GM12878 (cell line): ENCODE data around the gene THADA. TPM values are rescaled to one million over a fixed set of nuclear protein-coding genes. Genes with fewer than 3 reads are reported as not detected.
A peak's percentile ranks its signal among the peaks of the same experiment; 100 is the strongest.

Experiments
- BCL3 ChIP-seq: IDR thresholded peaks from 2 replicates; pipeline ENCODE4 v1.6.1; 2011; ENCODE audit warnings: borderline replicate concordance, low read depth, mild to moderate bottlenecking, moderate library complexity, low read length; ENCODE audit not compliant: insufficient read depth, poor library complexity, severe bottlenecking
- CBX5 ChIP-seq: sonication (generic); IDR thresholded peaks from 2 replicates; pipeline ENCODE4 v1.6.1; 2016; ENCODE audit warnings: low read depth, moderate library complexity, mild to moderate bottlenecking, inconsistent platforms
- CEBPZ ChIP-seq: fragments of 150-350 bp; IDR thresholded peaks from 2 replicates; pipeline ENCODE4 v1.6.1; 2016; ENCODE audit warnings: low read depth, low read length
- CHD2 ChIP-seq: IDR thresholded peaks from 2 replicates; pipeline ENCODE4 v1.6.1; 2011; ENCODE audit warnings: low read depth, low read length, improper control_type of control experiment, borderline replicate concordance
- CREB1 ChIP-seq: IDR thresholded peaks from 2 replicates; pipeline ENCODE4 v1.6.1; 2012; ENCODE audit warnings: low read depth, mild to moderate bottlenecking, inconsistent platforms
- E2F4 ChIP-seq: IDR thresholded peaks from 2 replicates; pipeline ENCODE4 v1.6.1; 2012; ENCODE audit warnings: low read depth, low read length, improper control_type of control experiment
- EED ChIP-seq: sonication (generic); IDR thresholded peaks from 2 replicates; pipeline ENCODE4 v1.6.1; 2016; ENCODE audit warnings: antibody characterized with exemption, low read depth
- GABPA ChIP-seq: IDR thresholded peaks from 2 replicates; pipeline ENCODE4 v1.6.1; 2014; ENCODE audit warnings: antibody characterized with exemption, low read depth, mild to moderate bottlenecking, inconsistent platforms
- GATAD2B ChIP-seq: fragments of 450-650 bp; conservative IDR thresholded peaks from 2 replicates; pipeline ENCODE4 v1.6.1; 2017; ENCODE audit warnings: low read depth, mild to moderate bottlenecking, moderate library complexity
- HCFC1 ChIP-seq: fragments of 150-350 bp; IDR thresholded peaks from 2 replicates; pipeline ENCODE4 v1.6.1; 2014; ENCODE audit warnings: low read length
- KAT2A ChIP-seq: conservative IDR thresholded peaks from 2 replicates; pipeline ENCODE4 v1.6.1; 2011; ENCODE audit warnings: low read depth, low read length; ENCODE audit not compliant: control insufficient read depth
- MYB ChIP-seq: fragments of 150-350 bp; IDR thresholded peaks from 2 replicates; pipeline ENCODE4 v1.6.1; 2014; ENCODE audit warnings: mild to moderate bottlenecking, low read depth, low read length, borderline replicate concordance
- MYC ChIP-seq: IDR thresholded peaks from 2 replicates; pipeline ENCODE4 v1.6.1; 2011; ENCODE audit warnings: mild to moderate bottlenecking, low read length, moderate library complexity, inconsistent platforms; ENCODE audit not compliant: insufficient read depth, insufficient replicate concordance, insufficient read length, severe bottlenecking
- NKRF ChIP-seq: fragments of 450-650 bp; conservative IDR thresholded peaks from 2 replicates; pipeline ENCODE4 v1.6.1; 2017; ENCODE audit warnings: mild to moderate bottlenecking, moderate library complexity
- NR2C1 ChIP-seq: fragments of 450-650 bp; IDR thresholded peaks from 2 replicates; pipeline ENCODE4 v1.6.1; 2017; ENCODE audit warnings: antibody characterized with exemption, mild to moderate bottlenecking, moderate library complexity
- NR2F1 ChIP-seq: fragments of 450-650 bp; conservative IDR thresholded peaks from 2 replicates; pipeline ENCODE4 v1.6.1; 2017; ENCODE audit warnings: mild to moderate bottlenecking
- RB1 ChIP-seq: fragments of 450-650 bp; formaldehyde crosslinking; IDR thresholded peaks from 2 replicates; pipeline ENCODE4 v1.6.1; 2017; ENCODE audit warnings: mild to moderate bottlenecking, borderline replicate concordance
- SP1 ChIP-seq: IDR thresholded peaks from one replicate; pipeline ENCODE4 v1.6.1; 2011; ENCODE audit warnings: low read depth, low read length
- USF2 ChIP-seq: IDR thresholded peaks from 2 replicates; pipeline ENCODE4 v1.6.1; 2011; ENCODE audit warnings: low read depth, low read length, improper control_type of control experiment, borderline replicate concordance
- YBX1 ChIP-seq: fragments of 450-650 bp; IDR thresholded peaks from 2 replicates; pipeline ENCODE4 v1.6.1; 2016; ENCODE audit warnings: antibody characterized with exemption
- ZNF24 ChIP-seq: fragments of 450-650 bp; IDR thresholded peaks from 2 replicates; pipeline ENCODE4 v1.6.1; 2017; ENCODE audit warnings: antibody characterized with exemption, mild to moderate bottlenecking
- polyA plus RNA-seq, 11 experiments: library from polyadenylated mRNA; depleted of rRNA in 4 of 11; unstranded in 6 of 11; stranded (reverse) in 5 of 11; fragments of >200 nt; fragmentation: Nextera tagmentation in 4 of 11; fragmentation: Illumina TruSeq in 1 of 11; extraction: Ambion mirVana in 4 of 11; extraction: Trizol in 1 of 11; gene quantifications; 1 replicate in 1 of 11; 2 replicates in 10 of 11; pipeline versions ENCODE4 v1.2.1 to v1.2.3, GENCODE V29; 2011 to 2016; ENCODE audit warnings: inconsistent platforms in 2 of 11, missing spikeins in 2 of 11, low read depth in 1 of 11
- total RNA-seq, 4 experiments: library from RNA; depleted of rRNA in 3 of 4; stranded (reverse); fragments of >200 nt in 3 of 4; fragmentation: Illumina TruSeq in 1 of 4; extraction: Trizol in 1 of 4; gene quantifications; 2 replicates each; pipeline versions ENCODE4 v1.2.1 to v1.2.3, GENCODE V29; 2013 to 2021

THADA gene
- total and polyA plus RNA-seq, 10 of the 15 experiments (the other 5 are each of a cell fraction or from before 2014, with no cell fraction given) = 14.6 to 33.2 (median 23.2) TPM

GRCh38 chr2:43293744-43294695 is 301.8 kb downstream of the THADA start (continued):
- TF ChIP-seq E2F4 (no peak), BCL3 (peak; percentile 63), CREB1 (peak; percentile 85), CEBPZ (no peak), GATAD2B (no peak), YBX1 (no peak), NR2F1 (peak; percentile 63), KAT2A (no peak), EED (peak; percentile 90), NKRF (no peak), NR2C1 (no peak), MYC (no peak), RB1 (no peak), ZNF24 (peak; percentile 34; the same call in 1 of the 2 replicates), USF2 (no peak; the same call in 1 of the 2 replicates), MYB (no peak), CHD2 (0 out of 2 replicates have a peak, but pooled peaks have one; percentile 42), SP1 (peak; percentile 58), CBX5 (0 out of 2 replicates have a peak, but pooled peaks have one; percentile 64), GABPA (peak; percentile 65), HCFC1 (no peak)
